Panc1 (cell line): ENCODE measurements around the gene HNRNPK. TPM values are rescaled to one million over a fixed set of nuclear protein-coding genes. Genes with fewer than 3 reads are reported as not detected.

Source experiments
- ATAC-seq: fragments of 200-7000 bp; cut with Tn5 transposase; 2 replicates; pipeline ENCODE4 v1.9.1; 2020; ENCODE audit warnings: mild to moderate bottlenecking, moderate library complexity
- BruUV-seq: library from RNA; stranded (reverse); fragments of 400-500 nt; replicated peaks from 2 replicates; lab custom pipeline; 2021; lab: Mats Ljungman, UMichigan
- CTCF ChIA-PET: fragments of 300-600 bp; sonication (Branson Sonifier 250); formaldehyde crosslinking; loops from one replicate; lab custom pipeline; 2022; ENCODE audit warnings: antibody characterized with exemption; lab: Charles Lee
- POLR2A ChIA-PET: fragments of 300-600 bp; sonication (Branson Sonifier 250); formaldehyde crosslinking; loops from one replicate; lab custom pipeline; 2022; ENCODE audit warnings: antibody characterized with exemption; lab: Charles Lee
- DNase-seq: peaks from one replicate; pipeline ENCODE4 v3.0.0-alpha.2; 2010; ENCODE audit warnings: low read depth, low spot score
- H3K27ac ChIP-seq: 2 replicates; pipeline ENCODE4 v1.5.1; 2011; ENCODE audit warnings: mild to moderate bottlenecking, low read length, inconsistent platforms
- H3K27me3 ChIP-seq: fragments of 200-500 bp; sonication (Bioruptor generic); 2 replicates; pipeline ENCODE4 v1.6.0; 2014; ENCODE audit warnings: low read length, inconsistent platforms; ENCODE audit not compliant: control insufficient read depth, insufficient read depth
- H3K36me3 ChIP-seq: fragments of 200-500 bp; sonication (Bioruptor generic); 2 replicates; pipeline ENCODE4 v1.5.1; 2014; ENCODE audit warnings: inconsistent platforms, mild to moderate bottlenecking, low read length, moderate library complexity; ENCODE audit not compliant: control insufficient read depth, insufficient read depth
- H3K4me1 ChIP-seq: 2 replicates; pipeline ENCODE4 v1.5.1; 2011; ENCODE audit warnings: inconsistent platforms, mild to moderate bottlenecking, low read length, moderate library complexity; ENCODE audit not compliant: control insufficient read depth, insufficient read depth
- H3K4me3 ChIP-seq, 2 experiments: 2 replicates each; pipeline ENCODE4 v1.5.1; 2011 to 2012; ENCODE audit warnings: low read depth in 2 of 2, low read length in 2 of 2, mild to moderate bottlenecking in 2 of 2, inconsistent platforms in 1 of 2, moderate library complexity in 1 of 2
- H3K9me3 ChIP-seq: fragments of 200-500 bp; sonication (Bioruptor generic); 2 replicates; pipeline ENCODE4 v1.5.1; 2014; ENCODE audit warnings: low read depth, mild to moderate bottlenecking, inconsistent platforms, low read length, moderate library complexity; ENCODE audit not compliant: control insufficient read depth, insufficient read depth
- POLR2AphosphoS5 ChIP-seq: IDR thresholded peaks from 2 replicates; pipeline ENCODE4 v1.6.1; 2012; ENCODE audit warnings: mild to moderate bottlenecking, low read depth, low read length, moderate library complexity
- SIN3A ChIP-seq: IDR thresholded peaks from 2 replicates; pipeline ENCODE4 v1.6.1; 2012; ENCODE audit warnings: low read depth, mild to moderate bottlenecking, low read length, moderate library complexity, borderline replicate concordance; ENCODE audit not compliant: insufficient read depth
- TCF7L2 ChIP-seq: IDR thresholded peaks from 2 replicates; pipeline ENCODE4 v1.6.1; 2011; ENCODE audit warnings: mild to moderate bottlenecking, low read depth, low read length, inconsistent platforms
- in situ Hi-C: cut with HindIII; loops from 2 replicates; pipeline ENCODE4 v1.10.0; 2016; ENCODE audit warnings: low sequenced_read_pairs, low pct_unique_long_range_greater_than_20kb
- intact Hi-C: fragments of 100-400 bp; cut with micrococcal nuclease; formaldehyde crosslinking; loops from one replicate; pipeline ENCODE4 v1.10.0; 2022; ENCODE audit not compliant: unreplicated experiment
- total RNA-seq: library from RNA; stranded (reverse); gene quantifications from one replicate; pipeline ENCODE4 v1.2.1, GENCODE V29; 2021; ENCODE audit not compliant: unreplicated experiment
- TF ChIP-seq, protein P1 (sequence below): fragments of 450-650 bp; IDR thresholded peaks from 2 replicates; pipeline ENCODE4 v1.5.1; 2017; ENCODE audit warnings: mild to moderate bottlenecking
- TF ChIP-seq, protein P2 (sequence below), 2 experiments: IDR thresholded peaks; 2 replicates each; pipeline ENCODE4 v1.6.1; 2011 to 2012; ENCODE audit warnings: low read depth in 2 of 2, control low read depth in 1 of 2, low read length in 1 of 2, mild to moderate bottlenecking in 1 of 2, moderate library complexity in 1 of 2; ENCODE audit not compliant: insufficient read depth in 1 of 2

Gene HNRNPK
- total RNA-seq, 1 experiment from 2014 or later, result 495 TPM

DNA sequence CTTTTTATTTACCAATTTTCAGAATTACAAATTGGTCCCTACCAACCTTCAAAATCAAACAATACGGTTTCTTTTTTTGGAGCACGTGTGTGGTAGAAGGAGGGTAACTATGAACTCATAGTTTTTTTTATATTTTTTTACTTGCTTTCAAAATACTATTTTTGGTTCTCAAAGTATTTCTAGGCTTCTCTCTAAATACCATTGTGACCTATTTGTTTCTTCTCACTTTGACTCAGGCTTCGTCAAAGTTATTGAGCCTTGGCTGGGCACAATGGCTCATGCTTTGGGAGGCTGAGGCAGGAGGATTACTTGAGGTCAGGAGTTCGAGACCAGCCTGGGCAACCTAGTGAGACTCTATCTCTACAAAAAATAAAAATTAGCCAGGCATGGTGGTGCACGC lies 47.2 kb downstream of the HNRNPK start:
- no peaks in the 10 kb centered on the region for H3K36me3 ChIP-seq
- in situ Hi-C loops, result no loop called here
- POLR2A ChIA-PET, result no interaction called here
- intact Hi-C loops, result no loop called here
- TF ChIP-seq, protein P1, sequence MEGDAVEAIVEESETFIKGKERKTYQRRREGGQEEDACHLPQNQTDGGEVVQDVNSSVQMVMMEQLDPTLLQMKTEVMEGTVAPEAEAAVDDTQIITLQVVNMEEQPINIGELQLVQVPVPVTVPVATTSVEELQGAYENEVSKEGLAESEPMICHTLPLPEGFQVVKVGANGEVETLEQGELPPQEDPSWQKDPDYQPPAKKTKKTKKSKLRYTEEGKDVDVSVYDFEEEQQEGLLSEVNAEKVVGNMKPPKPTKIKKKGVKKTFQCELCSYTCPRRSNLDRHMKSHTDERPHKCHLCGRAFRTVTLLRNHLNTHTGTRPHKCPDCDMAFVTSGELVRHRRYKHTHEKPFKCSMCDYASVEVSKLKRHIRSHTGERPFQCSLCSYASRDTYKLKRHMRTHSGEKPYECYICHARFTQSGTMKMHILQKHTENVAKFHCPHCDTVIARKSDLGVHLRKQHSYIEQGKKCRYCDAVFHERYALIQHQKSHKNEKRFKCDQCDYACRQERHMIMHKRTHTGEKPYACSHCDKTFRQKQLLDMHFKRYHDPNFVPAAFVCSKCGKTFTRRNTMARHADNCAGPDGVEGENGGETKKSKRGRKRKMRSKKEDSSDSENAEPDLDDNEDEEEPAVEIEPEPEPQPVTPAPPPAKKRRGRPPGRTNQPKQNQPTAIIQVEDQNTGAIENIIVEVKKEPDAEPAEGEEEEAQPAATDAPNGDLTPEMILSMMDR, result no peak
- no peak for TF ChIP-seq SIN3A
- TF ChIP-seq TCF7L2, result no peak
- TF ChIP-seq, protein P2, sequence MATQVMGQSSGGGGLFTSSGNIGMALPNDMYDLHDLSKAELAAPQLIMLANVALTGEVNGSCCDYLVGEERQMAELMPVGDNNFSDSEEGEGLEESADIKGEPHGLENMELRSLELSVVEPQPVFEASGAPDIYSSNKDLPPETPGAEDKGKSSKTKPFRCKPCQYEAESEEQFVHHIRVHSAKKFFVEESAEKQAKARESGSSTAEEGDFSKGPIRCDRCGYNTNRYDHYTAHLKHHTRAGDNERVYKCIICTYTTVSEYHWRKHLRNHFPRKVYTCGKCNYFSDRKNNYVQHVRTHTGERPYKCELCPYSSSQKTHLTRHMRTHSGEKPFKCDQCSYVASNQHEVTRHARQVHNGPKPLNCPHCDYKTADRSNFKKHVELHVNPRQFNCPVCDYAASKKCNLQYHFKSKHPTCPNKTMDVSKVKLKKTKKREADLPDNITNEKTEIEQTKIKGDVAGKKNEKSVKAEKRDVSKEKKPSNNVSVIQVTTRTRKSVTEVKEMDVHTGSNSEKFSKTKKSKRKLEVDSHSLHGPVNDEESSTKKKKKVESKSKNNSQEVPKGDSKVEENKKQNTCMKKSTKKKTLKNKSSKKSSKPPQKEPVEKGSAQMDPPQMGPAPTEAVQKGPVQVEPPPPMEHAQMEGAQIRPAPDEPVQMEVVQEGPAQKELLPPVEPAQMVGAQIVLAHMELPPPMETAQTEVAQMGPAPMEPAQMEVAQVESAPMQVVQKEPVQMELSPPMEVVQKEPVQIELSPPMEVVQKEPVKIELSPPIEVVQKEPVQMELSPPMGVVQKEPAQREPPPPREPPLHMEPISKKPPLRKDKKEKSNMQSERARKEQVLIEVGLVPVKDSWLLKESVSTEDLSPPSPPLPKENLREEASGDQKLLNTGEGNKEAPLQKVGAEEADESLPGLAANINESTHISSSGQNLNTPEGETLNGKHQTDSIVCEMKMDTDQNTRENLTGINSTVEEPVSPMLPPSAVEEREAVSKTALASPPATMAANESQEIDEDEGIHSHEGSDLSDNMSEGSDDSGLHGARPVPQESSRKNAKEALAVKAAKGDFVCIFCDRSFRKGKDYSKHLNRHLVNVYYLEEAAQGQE (IDR thresholded peaks at IDR 0.05; ENCODE audit: insufficient read depth in 1 of 2, low read depth in 2 of 2, low read length in 1 of 2), result no peak
- no peaks in the 10 kb centered on the region for H3K9me3 ChIP-seq
- DNase-seq (no peak), ATAC-seq (no peak)
- H3K27ac ChIP-seq, result no peak overlapping the region
- BruUV-seq, result no TSS peak
- H3K27me3 ChIP-seq, result no peaks in the 10 kb centered on the region
- H3K4me3 ChIP-seq, result no peak overlapping the region
- H3K4me1 ChIP-seq, result no peaks in the 10 kb centered on the region
- CTCF ChIA-PET, result no interaction called here

DNA sequence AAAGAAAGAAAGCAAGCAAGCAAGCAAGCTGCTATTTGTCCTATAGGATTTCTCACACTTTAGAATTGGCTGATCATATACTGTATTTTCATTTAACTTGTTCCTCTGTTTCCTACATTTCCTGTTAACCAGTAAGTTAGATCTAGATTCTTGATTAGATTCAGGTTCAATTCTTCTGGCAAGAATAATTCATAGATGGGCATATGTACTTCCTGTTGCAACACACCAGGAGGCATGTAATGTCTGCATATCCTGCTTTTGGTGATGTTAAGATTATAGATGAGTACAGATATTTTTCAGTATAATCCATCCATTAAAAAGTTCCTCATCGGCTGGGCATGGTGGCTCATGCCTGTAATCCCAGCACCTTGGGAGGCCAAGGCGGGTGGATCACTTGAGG lies 48.0 kb downstream of the HNRNPK start:
- DNase-seq (no peak), ATAC-seq (no peak)
- CTCF ChIA-PET, result no interaction called here
- Histone ChIP-seq H3K27me3 (no peaks in the 10 kb centered on the region), H3K4me1 (no peaks in the 10 kb centered on the region), H3K4me3 (no peak overlapping the region), H3K36me3 (no peaks in the 10 kb centered on the region), H3K27ac (no peak overlapping the region), H3K9me3 (no peaks in the 10 kb centered on the region)
- intact Hi-C loops (no loop called here), in situ Hi-C loops (no loop called here)
- no TSS peak for BruUV-seq
- TF ChIP-seq TCF7L2 (no peak), POLR2AphosphoS5 (no peak), SIN3A (no peak)
- TF ChIP-seq, protein P1, result no peak
- TF ChIP-seq, protein P2 (IDR thresholded peaks at IDR 0.05; ENCODE audit: insufficient read depth in 1 of 2, low read depth in 2 of 2, low read length in 1 of 2), result no peak
- POLR2A ChIA-PET, result no interaction called here
